ENCODE results near the gene FPR2. TPM values are rescaled to one million over a fixed set of nuclear protein-coding genes. Genes with fewer than 3 reads are reported as not detected.

FPR2 gene
- total RNA-seq: not detected in 2 replicates

DNA sequence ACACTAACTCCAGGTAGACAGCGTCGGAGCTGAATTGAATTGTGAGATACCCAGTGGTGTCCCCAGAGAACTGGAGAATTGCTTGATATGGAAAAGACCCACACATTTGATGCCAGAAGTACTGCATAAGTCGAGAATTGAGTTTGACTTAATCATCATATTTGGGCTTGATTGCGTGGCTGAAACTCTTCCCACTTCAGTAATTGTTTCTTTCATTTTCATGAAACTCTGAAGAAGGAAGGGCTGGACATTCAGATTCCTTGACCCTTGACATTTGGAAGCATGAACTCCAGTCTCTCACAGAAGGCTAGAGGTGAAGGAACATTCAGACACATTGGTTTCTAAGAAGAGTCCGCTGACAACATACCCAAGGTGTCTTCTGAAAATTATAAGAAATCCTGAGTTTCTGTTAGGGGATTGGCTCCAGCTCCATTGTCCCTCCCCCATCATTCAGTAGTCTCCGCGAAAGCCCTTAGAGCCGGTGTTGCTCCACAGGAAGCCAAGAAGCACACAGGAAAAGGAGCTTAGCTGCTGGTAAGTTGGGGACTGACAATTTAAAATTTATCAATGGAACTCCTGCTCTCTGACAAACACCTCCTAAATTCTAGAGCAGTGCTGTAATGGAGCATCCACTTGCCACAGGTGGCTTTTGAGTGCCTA, at the start of gene FPR2:
TSS of gene FPR2 (plus strand) at position 484 of the 660 bp plus-strand sequence. CDS start 7,479 bp downstream, outside the sequence.

GRCh38 chr19:51751655-51752054, 9.3 kb upstream of the FPR2 start, which contains the start of gene FPR1:
TSS of gene FPR1 (minus strand) at chr19:51751878. CDS start at chr19:51746994, 4,884 bp downstream.

DNA sequence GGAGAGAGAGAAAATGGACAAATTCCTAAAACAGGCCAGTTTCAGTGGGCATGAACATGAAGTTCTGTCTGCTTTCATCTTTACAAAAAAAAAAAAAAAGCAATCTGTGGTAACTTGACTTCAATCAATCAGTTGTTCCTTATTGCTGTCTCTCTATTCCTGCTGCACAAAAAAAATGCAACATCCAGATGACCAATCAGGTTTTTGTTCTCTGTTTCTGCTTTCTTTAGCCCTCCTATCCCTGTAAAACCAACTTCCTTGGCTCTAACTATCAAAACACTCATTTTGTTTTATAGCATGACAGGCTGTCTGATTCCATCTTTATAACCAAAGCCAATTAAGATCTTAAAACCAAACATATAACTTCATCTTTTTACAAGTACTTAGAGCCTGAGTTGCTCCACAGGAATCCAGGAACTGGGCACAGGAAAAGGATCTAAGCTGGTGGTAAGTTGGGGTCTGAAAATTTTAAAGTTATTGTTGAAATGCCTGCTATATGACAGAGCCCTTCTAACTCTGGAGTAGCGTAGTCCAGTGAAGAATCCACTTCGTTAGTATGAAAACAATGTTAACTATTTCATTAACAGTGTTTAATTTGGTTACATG, 34.0 kb downstream of the FPR2 start, which contains the start of gene FPR3:
TSS of gene FPR3 (plus strand) at position 273 of the 606 bp plus-strand sequence. CDS start 28,592 bp downstream, outside the sequence.

Other genes starting within 250 kb of the FPR2 start
- gene SIGLEC6, start 229.5 kb upstream of the FPR2 start, total RNA-seq: not detected in 2 replicates
- gene ZNF175, start 189.9 kb upstream of the FPR2 start, total RNA-seq: 1.4 and 3.2 TPM in 2 replicates
- not detected in 2 replicates for gene SIGLEC5, start 130.8 kb upstream of the FPR2 start, total RNA-seq
- not detected in 2 replicates for gene SIGLEC14, start 114.4 kb upstream of the FPR2 start, total RNA-seq
- gene SPACA6, start 67.8 kb upstream of the FPR2 start, total RNA-seq: 1.0 and 5.2 TPM in 2 replicates
- gene HAS1, start 37.2 kb upstream of the FPR2 start, total RNA-seq: under 0.01 and 0.07 TPM in 2 replicates
- gene FPR1, start 9.3 kb upstream of the FPR2 start, total RNA-seq: under 0.01 and 0.07 TPM in 2 replicates
- gene FPR3, start 34.0 kb downstream of the FPR2 start, total RNA-seq: not detected in 2 replicates
- 5.1 and 11.9 TPM in 2 replicates for gene ZNF577, start 126.8 kb downstream of the FPR2 start, total RNA-seq
- gene ZNF649, start 143.8 kb downstream of the FPR2 start, total RNA-seq: 14.0 and 17.0 TPM in 2 replicates
- gene ZNF613, start 166.3 kb downstream of the FPR2 start, total RNA-seq: 6.5 and 12.4 TPM in 2 replicates
- gene ZNF350, start 225.7 kb downstream of the FPR2 start, total RNA-seq: 8.2 and 13.2 TPM in 2 replicates
- gene ZNF615, start 247.0 kb downstream of the FPR2 start, total RNA-seq: 8.9 and 13.2 TPM in 2 replicates